ENCODE measurements around the gene EBF3. TPM values are rescaled to one million over a fixed set of nuclear protein-coding genes. Genes with fewer than 3 reads are reported as not detected.

EBF3 gene
- total and polyA plus RNA-seq, 2 donors (not counting 3 experiments of a cell fraction or from before 2014, with no cell fraction given) = 0.92 to 2.7 TPM

GRCh38 chr10:129869596-129870473 lies 94.2 kb downstream of the EBF3 start:
- ChIA-PET CTCF (interaction anchor here (0.7 kb wide), 1 partner anchor 1183 kb away, joined by 3 read pairs; no protein-coding TSS in a partner anchor), POLR2A (no interaction called here)
- no TSS peak for BruUV-seq (replicated peaks)
- Histone ChIP-seq H2AFZ (ENCODE audit: low read depth, low read length) (no peak overlapping the region), H3K4me3 (replicated peaks in 1 of 3; ENCODE audit: insufficient read depth in 1 of 3, low read depth in 1 of 3, low read length in 3 of 3) (no peak overlapping the region), H3K79me2 (ENCODE audit: control insufficient read depth, insufficient read depth, low read length) (no peaks in the 10 kb centered on the region), H3K27ac (ENCODE audit: insufficient read depth, low read depth, low read length) (no peak overlapping the region), H3K4me2 (ENCODE audit: insufficient read depth, low read length) (no peak overlapping the region), H3K27me3 (ENCODE audit: control insufficient read depth in 2 of 2, insufficient read depth in 2 of 2, low read length in 2 of 2) (no peaks in the 10 kb centered on the region), H4K20me1 (replicated peaks; ENCODE audit: control insufficient read depth, extremely low read depth, insufficient read depth, low read length) (no peaks in the 10 kb centered on the region), H3K9me3 (replicated peaks; ENCODE audit: control insufficient read depth, insufficient read depth, low read length) (no peaks in the 10 kb centered on the region), H3K36me3 (ENCODE audit: control insufficient read depth in 2 of 2, extremely low read depth in 1 of 2, insufficient read depth in 2 of 2, low read length in 2 of 2) (no peaks in the 10 kb centered on the region), H3K4me1 (ENCODE audit: control insufficient read depth, extremely low read depth, insufficient read depth, low read length) (no peaks in the 10 kb centered on the region), H3K9me1 (replicated peaks; ENCODE audit: control insufficient read depth, extremely low read depth, insufficient read depth, low read length) (no peaks in the 10 kb centered on the region), H3K9ac (replicated peaks; ENCODE audit: extremely low read depth, insufficient read depth, low read length) (no peak overlapping the region)
- TF ChIP-seq POLR2A (IDR thresholded peaks at IDR 0.05; ENCODE audit: low read depth, low read length) (no peak), FOS (IDR thresholded peaks at IDR 0.05; ENCODE audit: borderline replicate concordance, insufficient read depth, low read length) (no peak), MYC (IDR thresholded peaks at IDR 0.05; ENCODE audit: low read depth, low read length) (no peak), EZH2 (IDR thresholded peaks at IDR 0.05; ENCODE audit: borderline replicate concordance, low read depth, low read length, severe bottlenecking) (no peak), GATA2 (IDR thresholded peaks at IDR 0.05; ENCODE audit: insufficient read depth, insufficient read length, low read depth, low read length) (no peak), JUN (IDR thresholded peaks at IDR 0.05; ENCODE audit: borderline replicate concordance, insufficient read depth, insufficient read length, low read depth) (no peak), CTCF (IDR thresholded peaks at IDR 0.05; ENCODE audit: extremely low read depth in 1 of 2, insufficient read depth in 1 of 2, low read depth in 1 of 2, low read length in 2 of 2) (no peak), POLR2AphosphoS5 (IDR thresholded peaks at IDR 0.05; ENCODE audit: insufficient read depth, low read depth, low read length) (no peak)
- TF ChIP-seq, protein P1, sequence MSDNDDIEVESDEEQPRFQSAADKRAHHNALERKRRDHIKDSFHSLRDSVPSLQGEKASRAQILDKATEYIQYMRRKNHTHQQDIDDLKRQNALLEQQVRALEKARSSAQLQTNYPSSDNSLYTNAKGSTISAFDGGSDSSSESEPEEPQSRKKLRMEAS (IDR thresholded peaks at IDR 0.05; ENCODE audit: insufficient read depth, insufficient read length) = no peak
- intact Hi-C loops (cut with micrococcal nuclease) (no loop called here), dilution Hi-C loops (cut with MboI; ENCODE audit: extremely low pct_ligation_motif_present, low sequenced_read_pairs) (no loop called here)
- FAIRE-seq (no peak), DNase-seq (ENCODE audit: low read depth, low spot score) (no peak)
